ENCODE data around the gene NPTX1.
"Not testable (repeated sequence)": the region's sequence is repeated elsewhere in the genome, so short reads cannot be mapped to it uniquely, and the experiment has no call there.

The NPTX1 gene

GRCh38 chr17:80475910-80476876 is at the start of gene NPTX1:
TSS of gene NPTX1 (minus strand) at chr17:80476607. CDS start at chr17:80476446, 161 bp downstream.
- DNase-seq: peak; percentile 70

GRCh38 chr17:80523956-80524712 is 47.7 kb upstream of the NPTX1 start:
- no peak for DNase-seq

- no peak for DNase-seq
Observed at GRCh38 chr17:80523054-80523744, 46.8 kb upstream of the NPTX1 start.

GRCh38 chr17:80520810-80521455 is 44.5 kb upstream of the NPTX1 start:
- DNase-seq: no peak

- no peak for DNase-seq
Observed at GRCh38 chr17:80519091-80519781, 42.8 kb upstream of the NPTX1 start.

- DNase-seq: no peak
Observed at GRCh38 chr17:80518392-80518791, 42.0 kb upstream of the NPTX1 start.

GRCh38 chr17:80517641-80518040 is 41.2 kb upstream of the NPTX1 start:
- no peak for DNase-seq

- no peak for DNase-seq
Observed at GRCh38 chr17:80516171-80516932, 39.9 kb upstream of the NPTX1 start.

- DNase-seq: no peak
Observed at GRCh38 chr17:80513892-80514291, 37.5 kb upstream of the NPTX1 start.

- DNase-seq: no peak
Observed at GRCh38 chr17:80513201-80513600, 36.8 kb upstream of the NPTX1 start.

GRCh38 chr17:80512233-80512632 is 35.8 kb upstream of the NPTX1 start:
- no peak for DNase-seq

- no peak for DNase-seq
Observed at GRCh38 chr17:80511222-80512180, 35.1 kb upstream of the NPTX1 start.

- DNase-seq: no peak
Observed at GRCh38 chr17:80510772-80511171, 34.4 kb upstream of the NPTX1 start.

GRCh38 chr17:80510132-80510531 is 33.7 kb upstream of the NPTX1 start:
- no peak for DNase-seq

GRCh38 chr17:80509311-80509710 is 32.9 kb upstream of the NPTX1 start:
- no peak for DNase-seq

- DNase-seq: no peak
Observed at GRCh38 chr17:80507965-80508364, 31.6 kb upstream of the NPTX1 start.

- DNase-seq: not testable (repeated sequence)
Observed at GRCh38 chr17:80507177-80507576, 30.8 kb upstream of the NPTX1 start.

GRCh38 chr17:80504686-80505413 is 28.4 kb upstream of the NPTX1 start:
- no peak for DNase-seq

- no peak for DNase-seq
Observed at GRCh38 chr17:80503921-80504320, 27.5 kb upstream of the NPTX1 start.
